Esophagus squamous epithelium (tissue), 4 donors: ENCODE data around the gene GRK4.

Source experiments
- POLR2A ChIP-seq, 4 donors: fragments of 450-650 bp; IDR thresholded peaks; one replicate each; pipeline ENCODE4 v1.6.1; 2017; ENCODE audit warnings: antibody characterized with exemption in 4 of 4, mild to moderate bottlenecking in 4 of 4, moderate library complexity in 3 of 4
- TF ChIP-seq, protein P1 (sequence below), 6 experiments: fragments of 450-650 bp in 4 of 6; fragments of 200-600 bp in 2 of 6; sonication (generic) in 2 of 6; IDR thresholded peaks; one replicate each; pipeline ENCODE4 v1.5.1; 2016 to 2019; ENCODE audit warnings: antibody characterized with exemption in 6 of 6, mild to moderate bottlenecking in 4 of 6, moderate library complexity in 4 of 6

DNA sequence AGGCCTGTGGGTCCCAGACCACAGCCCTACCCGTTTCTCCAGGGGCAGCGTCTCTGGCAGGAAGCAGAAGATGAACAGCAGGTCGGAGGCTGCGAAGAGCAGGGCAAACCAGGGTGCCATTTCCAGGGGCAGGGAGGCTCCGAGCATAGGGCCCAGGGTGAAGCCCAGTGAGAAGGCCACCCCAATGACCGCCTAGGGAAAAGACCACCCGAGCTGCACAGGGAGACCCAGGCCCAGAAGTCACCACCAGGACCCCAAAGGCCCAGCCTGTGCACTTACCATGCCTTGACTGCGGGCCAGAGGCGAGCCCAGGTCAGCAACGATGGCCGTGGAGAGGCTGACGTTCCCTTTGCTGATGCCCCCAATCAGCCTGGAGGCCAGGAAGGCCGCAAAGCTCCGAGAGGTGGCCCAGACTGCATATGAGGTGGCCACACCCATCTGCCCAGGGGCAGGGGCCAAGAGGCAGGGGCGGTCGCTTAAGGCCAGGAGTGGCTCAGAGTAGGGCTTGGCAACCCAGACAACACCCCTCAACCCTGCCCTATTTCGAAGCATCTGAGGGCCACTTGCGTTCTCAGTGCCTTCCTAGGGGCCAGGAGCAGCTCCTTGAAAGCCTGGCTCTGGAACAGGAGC is 30.9 kb upstream of the GRK4 start:
- TF ChIP-seq POLR2A (IDR thresholded peaks at IDR 0.05) = no peak
- TF ChIP-seq, protein P1, sequence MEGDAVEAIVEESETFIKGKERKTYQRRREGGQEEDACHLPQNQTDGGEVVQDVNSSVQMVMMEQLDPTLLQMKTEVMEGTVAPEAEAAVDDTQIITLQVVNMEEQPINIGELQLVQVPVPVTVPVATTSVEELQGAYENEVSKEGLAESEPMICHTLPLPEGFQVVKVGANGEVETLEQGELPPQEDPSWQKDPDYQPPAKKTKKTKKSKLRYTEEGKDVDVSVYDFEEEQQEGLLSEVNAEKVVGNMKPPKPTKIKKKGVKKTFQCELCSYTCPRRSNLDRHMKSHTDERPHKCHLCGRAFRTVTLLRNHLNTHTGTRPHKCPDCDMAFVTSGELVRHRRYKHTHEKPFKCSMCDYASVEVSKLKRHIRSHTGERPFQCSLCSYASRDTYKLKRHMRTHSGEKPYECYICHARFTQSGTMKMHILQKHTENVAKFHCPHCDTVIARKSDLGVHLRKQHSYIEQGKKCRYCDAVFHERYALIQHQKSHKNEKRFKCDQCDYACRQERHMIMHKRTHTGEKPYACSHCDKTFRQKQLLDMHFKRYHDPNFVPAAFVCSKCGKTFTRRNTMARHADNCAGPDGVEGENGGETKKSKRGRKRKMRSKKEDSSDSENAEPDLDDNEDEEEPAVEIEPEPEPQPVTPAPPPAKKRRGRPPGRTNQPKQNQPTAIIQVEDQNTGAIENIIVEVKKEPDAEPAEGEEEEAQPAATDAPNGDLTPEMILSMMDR (IDR thresholded peaks at IDR 0.05) = no peak
